PC-3 (cell line): ENCODE data around the gene ADGRG3. TPM values are rescaled to one million over a fixed set of nuclear protein-coding genes. Genes with fewer than 3 reads are reported as not detected.

ENCODE experiments used
- ATAC-seq: fragments of 200-7000 bp; cut with Tn5 transposase; 2 replicates; pipeline ENCODE4 v1.9.1; 2020; ENCODE audit warnings: mild to moderate bottlenecking, moderate library complexity
- BruUV-seq: library from RNA; stranded (reverse); fragments of 400-500 nt; replicated peaks from 2 replicates; lab custom pipeline; 2021; lab: Mats Ljungman, UMichigan
- CTCF ChIA-PET: fragments of 300-600 bp; sonication (Branson Sonifier 250); formaldehyde crosslinking; loops from one replicate; lab custom pipeline; 2022; ENCODE audit warnings: antibody characterized with exemption; lab: Charles Lee
- POLR2A ChIA-PET: fragments of 300-600 bp; sonication (Branson Sonifier 250); formaldehyde crosslinking; loops from one replicate; lab custom pipeline; 2022; ENCODE audit warnings: antibody characterized with exemption; ENCODE audit not compliant: unreplicated experiment; lab: Charles Lee
- DNase-seq: peaks from one replicate; pipeline ENCODE4 v3.0.0-alpha.2; 2015
- H2AFZ ChIP-seq: fragments of 300-600 bp; sonication (generic); 2 replicates; pipeline ENCODE4 v1.6.0; 2016; ENCODE audit warnings: antibody characterized with exemption, low read length
- H3F3A ChIP-seq: fragments of 300-600 bp; sonication (generic); one replicate; pipeline ENCODE4 v1.6.0; 2017; ENCODE audit warnings: antibody characterized with exemption, low read length, control low read depth, mild to moderate bottlenecking; ENCODE audit not compliant: unreplicated experiment
- H3K27ac ChIP-seq: fragments of 300-600 bp; sonication (generic); 2 replicates; pipeline ENCODE4 v1.5.1; 2016; ENCODE audit warnings: mild to moderate bottlenecking, low read length
- H3K27me3 ChIP-seq: fragments of 300-600 bp; sonication (generic); 2 replicates; pipeline ENCODE4 v1.6.1; 2016; ENCODE audit warnings: low read length, mixed read lengths
- H3K36me3 ChIP-seq: fragments of 300-600 bp; sonication (generic); 2 replicates; pipeline ENCODE4 v1.6.1; 2016; ENCODE audit warnings: low read depth, mixed run types, low read length, mixed read lengths
- H3K4me1 ChIP-seq: fragments of 300-600 bp; sonication (generic); 2 replicates; pipeline ENCODE4 v1.5.1; 2016; ENCODE audit warnings: low read length; ENCODE audit not compliant: insufficient read depth
- H3K4me2 ChIP-seq: fragments of 300-600 bp; sonication (generic); 2 replicates; pipeline ENCODE4 v1.6.0; 2016; ENCODE audit warnings: low read length
- H3K4me3 ChIP-seq: fragments of 300-600 bp; sonication (generic); 2 replicates; pipeline ENCODE4 v1.5.1; 2016; ENCODE audit warnings: mild to moderate bottlenecking, low read length, mixed read lengths
- H3K79me2 ChIP-seq: fragments of 300-600 bp; sonication (generic); 2 replicates; pipeline ENCODE4 v1.6.1; 2017; ENCODE audit warnings: low read length, mixed read lengths
- H3K9ac ChIP-seq: fragments of 300-600 bp; sonication (generic); 2 replicates; pipeline ENCODE4 v1.6.0; 2016; ENCODE audit warnings: mild to moderate bottlenecking, low read length
- H3K9me2 ChIP-seq: fragments of 300-600 bp; sonication (generic); replicated peaks from 2 replicates; pipeline ENCODE4 v1.6.1; 2016; ENCODE audit warnings: mixed run types, low read length, mixed read lengths
- H3K9me3 ChIP-seq: fragments of 300-600 bp; sonication (generic); 2 replicates; pipeline ENCODE4 v1.6.1; 2016; ENCODE audit warnings: low read length, mixed read lengths
- H4K20me1 ChIP-seq: fragments of 300-600 bp; sonication (generic); 2 replicates; pipeline ENCODE4 v1.6.1; 2016; ENCODE audit warnings: low read length, mixed read lengths
- EZH2 ChIP-seq: fragments of 300-600 bp; sonication (generic); IDR thresholded peaks from one replicate; pipeline ENCODE4 v1.6.1; 2017; ENCODE audit warnings: antibody characterized with exemption, mild to moderate bottlenecking, low read length; ENCODE audit not compliant: unreplicated experiment
- EZH2phosphoT487 ChIP-seq: fragments of 300-600 bp; sonication (generic); IDR thresholded peaks from 2 replicates; pipeline ENCODE4 v1.6.1; 2018; ENCODE audit warnings: mild to moderate bottlenecking, antibody characterized with exemption, low read length, borderline replicate concordance
- intact Hi-C: fragments of 100-400 bp; cut with micrococcal nuclease; formaldehyde crosslinking; loops from 2 replicates; pipeline ENCODE4 v1.9.0; 2023
- total RNA-seq: library from RNA; depleted of rRNA; stranded (reverse); fragments of >200 nt; gene quantifications from 2 replicates; pipeline ENCODE4 v1.2.3, GENCODE V29; 2014
- TF ChIP-seq, protein P1 (sequence below): fragments of 300-600 bp; sonication (generic); conservative IDR thresholded peaks from 2 replicates; pipeline ENCODE4 v1.5.1; 2017; ENCODE audit warnings: antibody characterized with exemption, low read depth, mild to moderate bottlenecking, low read length

The ADGRG3 gene
- total RNA-seq, 1 experiment from 2014 or later: not detected

DNA sequence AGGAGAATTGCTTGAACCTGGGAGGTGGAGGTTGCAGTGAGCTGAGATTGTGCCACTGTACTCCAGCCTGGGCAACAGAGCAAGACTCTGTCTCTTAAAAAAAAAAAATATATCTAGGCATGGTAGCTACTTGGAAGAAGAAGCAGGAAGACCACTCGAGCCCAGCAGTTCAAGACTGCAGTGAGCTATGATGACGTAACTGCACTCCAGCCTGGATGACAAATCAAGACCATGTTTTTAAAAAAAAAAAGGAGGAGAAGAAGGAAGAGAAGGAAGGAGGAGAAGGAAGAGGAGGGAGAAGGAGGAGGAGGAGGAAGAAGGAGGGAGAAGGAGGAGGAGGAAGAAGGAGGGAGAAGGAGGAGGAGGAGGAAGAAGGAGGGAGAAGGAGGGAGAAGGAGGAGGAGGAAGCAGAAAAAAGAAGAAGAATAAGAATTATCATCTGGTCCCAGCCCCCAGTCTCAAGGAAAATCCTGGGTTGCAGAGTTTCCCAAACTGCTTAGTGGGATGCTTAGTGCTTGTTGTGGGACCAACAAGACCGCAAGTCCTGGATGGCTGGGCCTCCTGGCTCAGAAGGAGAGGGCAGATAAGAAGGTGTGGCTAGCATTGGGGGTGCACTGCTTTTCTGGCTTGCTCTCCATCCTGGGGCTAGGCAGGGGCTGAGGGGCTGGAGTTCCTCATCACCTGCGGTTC is 22.8 kb downstream of the ADGRG3 start:
- Histone ChIP-seq H3K9me2 (no peaks in the 10 kb centered on the region), H3K27ac (no peak overlapping the region), H2AFZ (no peak overlapping the region), H3K9ac (no peak overlapping the region), H3K4me2 (no peak overlapping the region), H3K4me1 (no peaks in the 10 kb centered on the region), H3K36me3 (no peaks in the 10 kb centered on the region), H3F3A (no peaks in the 10 kb centered on the region), H4K20me1 (no peaks in the 10 kb centered on the region), H3K9me3 (no peaks in the 10 kb centered on the region), H3K79me2 (no peaks in the 10 kb centered on the region), H3K27me3 (no peaks in the 10 kb centered on the region), H3K4me3 (no peak overlapping the region)
- ChIA-PET CTCF (no interaction called here), POLR2A (no interaction called here)
- BruUV-seq: no TSS peak
- DNase-seq: no peak
- ATAC-seq: no peak
- intact Hi-C loops: no loop called here
- TF ChIP-seq, protein P1, sequence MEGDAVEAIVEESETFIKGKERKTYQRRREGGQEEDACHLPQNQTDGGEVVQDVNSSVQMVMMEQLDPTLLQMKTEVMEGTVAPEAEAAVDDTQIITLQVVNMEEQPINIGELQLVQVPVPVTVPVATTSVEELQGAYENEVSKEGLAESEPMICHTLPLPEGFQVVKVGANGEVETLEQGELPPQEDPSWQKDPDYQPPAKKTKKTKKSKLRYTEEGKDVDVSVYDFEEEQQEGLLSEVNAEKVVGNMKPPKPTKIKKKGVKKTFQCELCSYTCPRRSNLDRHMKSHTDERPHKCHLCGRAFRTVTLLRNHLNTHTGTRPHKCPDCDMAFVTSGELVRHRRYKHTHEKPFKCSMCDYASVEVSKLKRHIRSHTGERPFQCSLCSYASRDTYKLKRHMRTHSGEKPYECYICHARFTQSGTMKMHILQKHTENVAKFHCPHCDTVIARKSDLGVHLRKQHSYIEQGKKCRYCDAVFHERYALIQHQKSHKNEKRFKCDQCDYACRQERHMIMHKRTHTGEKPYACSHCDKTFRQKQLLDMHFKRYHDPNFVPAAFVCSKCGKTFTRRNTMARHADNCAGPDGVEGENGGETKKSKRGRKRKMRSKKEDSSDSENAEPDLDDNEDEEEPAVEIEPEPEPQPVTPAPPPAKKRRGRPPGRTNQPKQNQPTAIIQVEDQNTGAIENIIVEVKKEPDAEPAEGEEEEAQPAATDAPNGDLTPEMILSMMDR: no peak
- no peak for TF ChIP-seq EZH2phosphoT487
- TF ChIP-seq EZH2: no peak

GRCh38 chr16:57692636-57693035 is 24.5 kb downstream of the ADGRG3 start:
- no TSS peak for BruUV-seq

GRCh38 chr16:57693550-57693949 is 25.4 kb downstream of the ADGRG3 start:
- H3K4me3 ChIP-seq: no peak overlapping the region
- intact Hi-C loops: no loop called here
- H3K9me2 ChIP-seq: no peaks in the 10 kb centered on the region
- TF ChIP-seq EZH2: no peak
- TF ChIP-seq EZH2phosphoT487: no peak
- TF ChIP-seq, protein P1: no peak
- no peak overlapping the region for H3K9ac ChIP-seq
- H4K20me1 ChIP-seq: no peaks in the 10 kb centered on the region
- H3K4me1 ChIP-seq: no peaks in the 10 kb centered on the region
- POLR2A ChIA-PET: no interaction called here
- CTCF ChIA-PET: no interaction called here
- H3K79me2 ChIP-seq: no peaks in the 10 kb centered on the region
- no peaks in the 10 kb centered on the region for H3K27me3 ChIP-seq
- no peak overlapping the region for H3K27ac ChIP-seq
- no peaks in the 10 kb centered on the region for H3K36me3 ChIP-seq
- H2AFZ ChIP-seq: no peak overlapping the region
- ATAC-seq (no peak), DNase-seq (no peak)
- no peak overlapping the region for H3K4me2 ChIP-seq
- H3F3A ChIP-seq: no peaks in the 10 kb centered on the region
- no peaks in the 10 kb centered on the region for H3K9me3 ChIP-seq
- no TSS peak for BruUV-seq

More at GRCh38 chr16:57692636-57693035, 24.5 kb downstream of the ADGRG3 start:
- ATAC-seq (no peak), DNase-seq (no peak)
- Histone ChIP-seq H2AFZ (no peak overlapping the region), H3K27me3 (no peaks in the 10 kb centered on the region), H3K36me3 (no peaks in the 10 kb centered on the region), H3K9me3 (no peaks in the 10 kb centered on the region), H3K4me3 (no peak overlapping the region), H3K9ac (no peak overlapping the region), H3K9me2 (no peaks in the 10 kb centered on the region), H3F3A (no peaks in the 10 kb centered on the region), H3K4me1 (no peaks in the 10 kb centered on the region), H3K4me2 (no peak overlapping the region), H3K79me2 (no peaks in the 10 kb centered on the region), H4K20me1 (no peaks in the 10 kb centered on the region), H3K27ac (no peak overlapping the region)
- TF ChIP-seq, protein P1: no peak
- TF ChIP-seq EZH2: no peak
- CTCF ChIA-PET: no interaction called here
- intact Hi-C loops: no loop called here
- POLR2A ChIA-PET: no interaction called here
